HepG2 (cell line): Measurements from ENCODE around the gene DUS2. TPM values are rescaled to one million over a fixed set of nuclear protein-coding genes. Genes with fewer than 3 reads are reported as not detected.
A peak's percentile ranks its signal among the peaks of the same experiment; 100 is the strongest.

Experiments used
- FOXO4 ChIP-seq: sonication (generic); formaldehyde crosslinking; conservative IDR thresholded peaks from 2 replicates; pipeline ENCODE4 v1.8.1; 2023; ENCODE audit warnings: missing genetic modification reagents
- FOXP4 ChIP-seq: sonication (generic); formaldehyde crosslinking; IDR thresholded peaks from 2 replicates; pipeline ENCODE4 v1.4.0; 2020; ENCODE audit warnings: missing genetic modification reagents
- KAT2B ChIP-seq: fragments of 150-350 bp; IDR thresholded peaks from 2 replicates; pipeline ENCODE4 v1.6.1; 2014; ENCODE audit warnings: low read depth, low read length, borderline replicate concordance
- NFIC ChIP-seq: IDR thresholded peaks from 2 replicates; pipeline ENCODE4 v1.6.1; 2012; ENCODE audit warnings: mild to moderate bottlenecking, low read length, inconsistent platforms
- POGK ChIP-seq: sonication (generic); formaldehyde crosslinking; conservative IDR thresholded peaks from 2 replicates; pipeline ENCODE4 v1.8.0; 2022; ENCODE audit warnings: mild to moderate bottlenecking, moderate library complexity, missing genetic modification reagents
- POGZ ChIP-seq: sonication (generic); formaldehyde crosslinking; IDR thresholded peaks from 2 replicates; pipeline ENCODE4 v1.4.0; 2020; ENCODE audit warnings: mild to moderate bottlenecking, missing genetic modification reagents
- SPEN ChIP-seq: sonication (generic); formaldehyde crosslinking; IDR thresholded peaks from 2 replicates; pipeline ENCODE4 v1.5.1; 2020; ENCODE audit warnings: low read depth, mild to moderate bottlenecking, missing genetic modification reagents
- SRSF1 ChIP-seq: fragments of 200-400 bp; formaldehyde crosslinking; optimal IDR thresholded peaks from 2 replicates; pipeline ENCODE3; 2017; ENCODE audit warnings: mild to moderate bottlenecking, low read depth, low read length, moderate library complexity
- TAF15 ChIP-seq: fragments of 200-400 bp; formaldehyde crosslinking; IDR thresholded peaks from one replicate; pipeline ENCODE4 v1.6.1; 2018; ENCODE audit warnings: mild to moderate bottlenecking, low read depth, low read length; ENCODE audit not compliant: poor library complexity, severe bottlenecking
- TOE1 ChIP-seq: sonication (generic); formaldehyde crosslinking; IDR thresholded peaks from 2 replicates; pipeline ENCODE4 v1.4.0; 2020; ENCODE audit warnings: mild to moderate bottlenecking, missing genetic modification reagents
- ZBTB39 ChIP-seq: sonication (generic); formaldehyde crosslinking; IDR thresholded peaks from 2 replicates; pipeline ENCODE4 v1.5.0; 2020; ENCODE audit warnings: missing genetic modification reagents
- ZC3H4 ChIP-seq: sonication (generic); formaldehyde crosslinking; IDR thresholded peaks from 2 replicates; pipeline ENCODE4 v1.4.0; 2020; ENCODE audit warnings: missing genetic modification reagents, borderline replicate concordance
- ZKSCAN5 ChIP-seq: sonication (generic); formaldehyde crosslinking; IDR thresholded peaks from 2 replicates; pipeline ENCODE4 v1.5.1; 2020; ENCODE audit warnings: mild to moderate bottlenecking, missing genetic modification reagents
- ZNF232 ChIP-seq: sonication (generic); formaldehyde crosslinking; IDR thresholded peaks from 2 replicates; pipeline ENCODE4 v1.4.0; 2020; ENCODE audit warnings: missing genetic modification reagents, borderline replicate concordance
- ZNF333 ChIP-seq: sonication (generic); formaldehyde crosslinking; IDR thresholded peaks from 2 replicates; pipeline ENCODE4 v1.4.0; 2020; ENCODE audit warnings: mild to moderate bottlenecking, missing genetic modification reagents, borderline replicate concordance
- ZNF337 ChIP-seq: sonication (generic); formaldehyde crosslinking; IDR thresholded peaks from 2 replicates; pipeline ENCODE4 v1.5.1; 2020; ENCODE audit warnings: missing genetic modification reagents, low read depth, mild to moderate bottlenecking, borderline replicate concordance
- ZNF569 ChIP-seq: sonication (generic); formaldehyde crosslinking; IDR thresholded peaks from 2 replicates; pipeline ENCODE4 v1.5.0; 2020; ENCODE audit warnings: mild to moderate bottlenecking, missing genetic modification reagents, moderate library complexity, borderline replicate concordance
- ZNF713 ChIP-seq: sonication (generic); formaldehyde crosslinking; IDR thresholded peaks from 2 replicates; pipeline ENCODE4 v1.4.0; 2020; ENCODE audit warnings: mild to moderate bottlenecking, missing genetic modification reagents
- ZNF781 ChIP-seq: sonication (generic); formaldehyde crosslinking; IDR thresholded peaks from 2 replicates; pipeline ENCODE4 v1.5.1; 2020; ENCODE audit warnings: borderline replicate concordance, mild to moderate bottlenecking, missing genetic modification reagents; ENCODE audit errors: not compliant biosample characterization
- polyA plus RNA-seq, 8 experiments: library from polyadenylated mRNA; depleted of rRNA in 3 of 8; stranded (reverse) in 7 of 8; unstranded in 1 of 8; fragments of >200 nt; fragmentation: Illumina TruSeq in 4 of 8; extraction: Trizol in 4 of 8; gene quantifications; 2 replicates each; pipeline versions ENCODE4 v1.2.1 to v1.2.3, GENCODE V29; 2011 to 2016; ENCODE audit warnings: low read depth in 4 of 8, missing spikeins in 1 of 8, mixed read lengths in 1 of 8; ENCODE audit not compliant: insufficient read depth in 1 of 8
- total RNA-seq, 5 experiments: library from RNA; depleted of rRNA; stranded (reverse); fragments of >200 nt; fragmentation: Illumina TruSeq; extraction: Trizol; gene quantifications; 2 replicates each; pipeline ENCODE4 v1.2.3, GENCODE V29; 2016; ENCODE audit warnings: low read depth in 1 of 5

Gene DUS2
- total and polyA plus RNA-seq, 2 of the 13 experiments (the other 11 are each of a cell fraction or from before 2014, with no cell fraction given): 17.8 to 25.1 TPM

GRCh38 chr16:68084504-68085258 is 61.6 kb downstream of the DUS2 start (continued):
- peak; percentile 84 for TF ChIP-seq FOXP4 (CRISPR knock-in tag)
- TF ChIP-seq ZBTB39 (CRISPR knock-in tag): no peak
- peak; percentile 96 for TF ChIP-seq SRSF1
- TF ChIP-seq ZNF333 (CRISPR knock-in tag): no peak; the same call in 1 of the 2 replicates
- TF ChIP-seq TOE1 (CRISPR knock-in tag): peak; percentile 93; the same call in 1 of the 2 replicates
- TF ChIP-seq KAT2B: no peak
- peak; percentile 98 for TF ChIP-seq ZNF232
- TF ChIP-seq ZNF781 (CRISPR knock-in tag): peak; percentile 98
- TF ChIP-seq POGK (CRISPR knock-in tag): peak; percentile 99
- no peak for TF ChIP-seq NFIC
- TF ChIP-seq ZKSCAN5: 0 out of 2 replicates have a peak, but pooled peaks have one; percentile 38
- peak; percentile 98 for TF ChIP-seq ZNF713
- TF ChIP-seq ZC3H4 (CRISPR knock-in tag): peak; percentile 89
- TF ChIP-seq TAF15: peak; percentile 87
- no peak for TF ChIP-seq FOXO4
- TF ChIP-seq POGZ (CRISPR knock-in tag): no peak; the same call in 1 of the 2 replicates
- peak; percentile 97; the same call in 1 of the 2 replicates for TF ChIP-seq ZNF337
- peak; percentile 95 for TF ChIP-seq SPEN
- TF ChIP-seq ZNF569 (CRISPR knock-in tag): peak; percentile 92; the same call in 1 of the 2 replicates
